Muscle layer of duodenum (tissue), 2 donors: ENCODE data around the gene AP3B1.

Experiments
- H3K27ac ChIP-seq: one replicate; pipeline ENCODE4 v1.7.0; 2013; ENCODE audit warnings: mild to moderate bottlenecking, low read length
- H3K27me3 ChIP-seq: one replicate; pipeline ENCODE4 v1.7.0; 2013; ENCODE audit warnings: low read depth, mild to moderate bottlenecking, control low read depth, low read length
- H3K36me3 ChIP-seq, 2 donors: one replicate each; pipeline ENCODE4 v1.7.0; 2013; ENCODE audit warnings: low read length in 2 of 2, control low read depth in 1 of 2, mild to moderate bottlenecking in 1 of 2; ENCODE audit not compliant: insufficient read depth in 2 of 2, control insufficient read depth in 1 of 2
- H3K4me1 ChIP-seq, 2 donors: one replicate each; pipeline ENCODE4 v1.7.0; 2013; ENCODE audit warnings: low read length in 2 of 2, mild to moderate bottlenecking in 2 of 2, control low read depth in 1 of 2, moderate library complexity in 1 of 2; ENCODE audit not compliant: insufficient read depth in 2 of 2, control insufficient read depth in 1 of 2
- H3K4me3 ChIP-seq, 2 donors: one replicate each; pipeline ENCODE4 v1.7.0; 2013; ENCODE audit warnings: low read length in 2 of 2, low read depth in 1 of 2, mild to moderate bottlenecking in 1 of 2
- H3K9me3 ChIP-seq, 2 donors: one replicate each; pipeline ENCODE4 v1.7.0; 2013; ENCODE audit warnings: low read length in 2 of 2, control low read depth in 1 of 2, mild to moderate bottlenecking in 1 of 2; ENCODE audit not compliant: control insufficient read depth in 1 of 2
- donor health status: healthy.

The AP3B1 gene

GRCh38 chr5:78269088-78269703 lies 25.3 kb downstream of the AP3B1 start:
- Histone ChIP-seq H3K4me1 (peaks cover 5 to 19% of the 10 kb centered on the region in 2 donors), H3K27me3 (no peaks in the 10 kb centered on the region), H3K4me3 (no peak overlapping the region), H3K27ac (no peak overlapping the region), H3K36me3 (peaks cover 7 to 9% of the 10 kb centered on the region in 2 donors), H3K9me3 (no peaks in the 10 kb centered on the region)

GRCh38 chr5:78268356-78268755 lies 26.1 kb downstream of the AP3B1 start:
- Histone ChIP-seq H3K36me3 (peaks cover 7 to 9% of the 10 kb centered on the region in 2 donors), H3K27ac (no peak overlapping the region), H3K4me1 (peaks cover under 1 to 13% of the 10 kb centered on the region in 2 donors), H3K9me3 (no peaks in the 10 kb centered on the region), H3K4me3 (no peak overlapping the region), H3K27me3 (no peaks in the 10 kb centered on the region)

GRCh38 chr5:78265163-78265562 lies 29.3 kb downstream of the AP3B1 start:
- Histone ChIP-seq H3K36me3 (peaks cover 7 to 9% of the 10 kb centered on the region in 2 donors), H3K9me3 (no peaks in the 10 kb centered on the region)

GRCh38 chr5:78264600-78264999 lies 29.9 kb downstream of the AP3B1 start:
- no peaks in the 10 kb centered on the region for H3K9me3 ChIP-seq
- no peak overlapping the region for H3K4me3 ChIP-seq
- peaks cover 0 to 9% of the 10 kb centered on the region in 2 donors for H3K4me1 ChIP-seq
- no peaks in the 10 kb centered on the region for H3K27me3 ChIP-seq
- H3K27ac ChIP-seq: no peak overlapping the region
- H3K36me3 ChIP-seq: peaks cover 7 to 9% of the 10 kb centered on the region in 2 donors

More at GRCh38 chr5:78265163-78265562, 29.3 kb downstream of the AP3B1 start:
- H3K4me1 ChIP-seq: peaks cover 0 to 9% of the 10 kb centered on the region in 2 donors
- no peaks in the 10 kb centered on the region for H3K27me3 ChIP-seq
- H3K27ac ChIP-seq: no peak overlapping the region
- no peak overlapping the region for H3K4me3 ChIP-seq

- Histone ChIP-seq H3K27ac (no peak overlapping the region), H3K4me1 (no peaks in the 10 kb centered on the region), H3K4me3 (no peak overlapping the region), H3K27me3 (no peaks in the 10 kb centered on the region), H3K9me3 (no peaks in the 10 kb centered on the region), H3K36me3 (peaks cover 3 to 7% of the 10 kb centered on the region in 2 donors)
These were observed 33.7 kb downstream of the AP3B1 start for GRCh38 chr5:78260771-78261170.

- no peak overlapping the region for H3K4me3 ChIP-seq
- no peaks in the 10 kb centered on the region for H3K27me3 ChIP-seq
- no peaks in the 10 kb centered on the region for H3K9me3 ChIP-seq
- H3K36me3 ChIP-seq: peaks cover 0 to 4% of the 10 kb centered on the region in 2 donors
- no peaks in the 10 kb centered on the region for H3K4me1 ChIP-seq
- H3K27ac ChIP-seq: no peak overlapping the region
These were observed 41.3 kb downstream of the AP3B1 start for GRCh38 chr5:78253201-78253600.

GRCh38 chr5:78252715-78253114 lies 41.8 kb downstream of the AP3B1 start:
- Histone ChIP-seq H3K4me1 (no peaks in the 10 kb centered on the region), H3K9me3 (no peaks in the 10 kb centered on the region)

GRCh38 chr5:78251663-78252284 lies 42.7 kb downstream of the AP3B1 start:
- no peaks in the 10 kb centered on the region for H3K4me1 ChIP-seq
- H3K9me3 ChIP-seq: no peaks in the 10 kb centered on the region

More at GRCh38 chr5:78252715-78253114, 41.8 kb downstream of the AP3B1 start:
- H3K4me3 ChIP-seq: no peak overlapping the region
- H3K27me3 ChIP-seq: no peaks in the 10 kb centered on the region
- H3K36me3 ChIP-seq: peaks cover 0 to 4% of the 10 kb centered on the region in 2 donors
- H3K27ac ChIP-seq: no peak overlapping the region

GRCh38 chr5:78245136-78245535 lies 49.4 kb downstream of the AP3B1 start:
- H3K36me3 ChIP-seq: peaks cover 0 to 3% of the 10 kb centered on the region in 2 donors
- H3K27me3 ChIP-seq: no peaks in the 10 kb centered on the region
- no peaks in the 10 kb centered on the region for H3K4me1 ChIP-seq
- H3K27ac ChIP-seq: no peak overlapping the region
- H3K9me3 ChIP-seq: no peaks in the 10 kb centered on the region
- no peak overlapping the region for H3K4me3 ChIP-seq

More at GRCh38 chr5:78251663-78252284, 42.7 kb downstream of the AP3B1 start:
- Histone ChIP-seq H3K27me3 (no peaks in the 10 kb centered on the region), H3K27ac (no peak overlapping the region), H3K36me3 (peaks cover 0 to 4% of the 10 kb centered on the region in 2 donors), H3K4me3 (no peak overlapping the region)

- Histone ChIP-seq H3K27ac (no peak overlapping the region), H3K4me3 (no peak overlapping the region), H3K36me3 (peaks cover 0 to 6% of the 10 kb centered on the region in 2 donors), H3K9me3 (no peaks in the 10 kb centered on the region), H3K4me1 (no peaks in the 10 kb centered on the region), H3K27me3 (no peaks in the 10 kb centered on the region)
These were observed 50.9 kb downstream of the AP3B1 start for GRCh38 chr5:78243639-78244038.

- Histone ChIP-seq H3K4me3 (no peak overlapping the region), H3K27ac (no peak overlapping the region), H3K36me3 (peaks cover 0 to 6% of the 10 kb centered on the region in 2 donors), H3K4me1 (no peaks in the 10 kb centered on the region), H3K9me3 (no peaks in the 10 kb centered on the region), H3K27me3 (no peaks in the 10 kb centered on the region)
These were observed 51.4 kb downstream of the AP3B1 start for GRCh38 chr5:78243091-78243490.
